HG03558 (cell line): ENCODE data around the gene HOXB8.

ENCODE experiments used
- ATAC-seq: cut with Tn5 transposase; IDR thresholded peaks from one replicate; pipeline ENCODE4 v1.9.1; 2021; ENCODE audit warnings: moderate number of reproducible peaks; ENCODE audit not compliant: unreplicated experiment; ENCODE audit errors: extremely low read depth

HOXB8 gene

DNA sequence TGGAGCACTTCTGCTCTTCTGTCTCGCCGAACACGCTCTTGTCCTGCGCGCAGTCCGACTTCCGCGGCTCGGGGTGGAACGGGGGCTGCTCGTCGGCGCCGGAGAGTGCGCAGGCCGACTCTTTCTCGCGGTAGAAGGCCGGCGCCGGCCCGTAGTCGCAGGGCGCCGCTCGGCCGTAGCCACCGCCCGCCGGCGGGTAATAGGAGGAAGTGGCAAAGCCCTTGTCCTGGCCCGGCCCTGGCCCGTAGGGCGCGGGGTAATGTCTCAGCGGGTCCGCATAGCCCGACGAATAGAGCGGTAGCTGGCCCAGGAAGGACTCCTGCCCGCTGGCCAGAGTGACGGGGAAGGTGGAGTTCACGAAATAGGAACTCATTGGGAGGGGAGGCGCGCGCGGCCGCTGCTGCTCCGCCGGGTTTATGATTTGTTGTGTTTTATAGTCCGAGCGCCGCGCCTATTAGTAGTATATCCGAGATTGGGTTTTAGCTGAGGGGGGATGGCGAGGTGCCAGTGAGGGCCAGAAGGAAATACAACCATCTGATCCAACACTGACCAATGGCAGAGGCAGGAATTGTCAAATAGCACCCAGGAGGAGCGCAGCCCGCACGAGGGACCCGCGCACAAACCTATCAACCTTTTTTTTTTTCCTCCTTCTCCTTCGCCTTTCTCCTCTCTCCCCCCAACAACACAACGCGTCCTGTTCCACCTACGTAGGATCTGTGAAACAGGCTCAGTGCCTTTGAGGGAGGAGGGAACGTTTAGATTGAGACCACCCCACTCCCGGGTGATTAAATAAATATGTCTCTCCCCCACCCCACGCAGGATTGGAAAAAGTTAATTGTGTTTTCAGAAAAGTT, 17.1 kb downstream of the HOXB8 start:
- ATAC-seq: no peak

DNA sequence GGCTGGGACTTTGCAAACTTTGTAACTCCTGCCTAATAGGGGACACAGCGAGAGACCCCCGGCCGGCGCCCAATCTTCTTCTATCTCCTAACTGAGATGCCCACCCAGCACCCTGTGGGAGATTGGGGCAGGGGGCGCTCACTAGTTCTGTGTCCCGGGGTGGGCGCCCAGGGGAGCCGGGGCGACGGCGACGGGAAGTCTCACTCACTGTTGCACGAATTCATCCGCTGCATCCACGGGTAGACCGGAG, 17.6 kb downstream of the HOXB8 start:
- ATAC-seq: no peak

DNA sequence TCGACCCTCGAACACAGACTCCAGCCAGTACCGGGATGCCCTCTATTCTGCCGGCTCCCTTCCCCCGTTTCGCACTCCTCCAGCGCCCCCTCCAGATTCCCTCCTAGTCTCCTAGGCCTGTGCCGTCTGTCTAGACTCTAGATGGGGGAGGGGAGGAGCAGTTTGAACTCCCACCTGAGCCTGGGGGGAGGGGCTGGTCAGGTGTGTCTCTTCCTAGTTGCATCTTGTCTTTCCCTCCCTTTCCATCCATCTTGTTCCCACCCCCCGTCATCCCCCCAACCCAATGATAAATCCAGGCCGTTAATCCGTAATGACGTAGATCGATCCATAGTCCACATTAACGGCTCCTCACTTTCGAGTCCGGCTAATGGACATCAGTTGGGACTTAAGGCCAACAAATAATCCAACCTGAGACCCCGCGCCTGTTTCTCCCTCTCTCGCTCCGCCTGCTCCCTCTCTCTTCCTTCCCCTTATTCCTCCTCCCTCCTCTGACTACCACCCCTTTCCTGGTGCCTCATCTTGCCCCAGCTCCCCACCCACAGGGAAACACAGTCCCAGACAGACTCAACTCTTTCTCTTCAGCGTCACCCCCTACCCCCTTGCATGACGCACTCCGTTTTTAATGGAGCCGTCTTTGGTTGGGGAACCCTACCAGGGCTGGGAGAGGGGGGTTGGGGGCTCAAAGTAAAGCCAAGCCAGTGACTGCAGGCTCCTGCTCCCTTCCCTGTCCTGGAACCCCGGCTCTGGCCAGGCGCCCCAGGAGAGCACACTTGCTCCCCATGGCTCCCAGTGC, 18.2 kb downstream of the HOXB8 start:
- ATAC-seq: no peak

DNA sequence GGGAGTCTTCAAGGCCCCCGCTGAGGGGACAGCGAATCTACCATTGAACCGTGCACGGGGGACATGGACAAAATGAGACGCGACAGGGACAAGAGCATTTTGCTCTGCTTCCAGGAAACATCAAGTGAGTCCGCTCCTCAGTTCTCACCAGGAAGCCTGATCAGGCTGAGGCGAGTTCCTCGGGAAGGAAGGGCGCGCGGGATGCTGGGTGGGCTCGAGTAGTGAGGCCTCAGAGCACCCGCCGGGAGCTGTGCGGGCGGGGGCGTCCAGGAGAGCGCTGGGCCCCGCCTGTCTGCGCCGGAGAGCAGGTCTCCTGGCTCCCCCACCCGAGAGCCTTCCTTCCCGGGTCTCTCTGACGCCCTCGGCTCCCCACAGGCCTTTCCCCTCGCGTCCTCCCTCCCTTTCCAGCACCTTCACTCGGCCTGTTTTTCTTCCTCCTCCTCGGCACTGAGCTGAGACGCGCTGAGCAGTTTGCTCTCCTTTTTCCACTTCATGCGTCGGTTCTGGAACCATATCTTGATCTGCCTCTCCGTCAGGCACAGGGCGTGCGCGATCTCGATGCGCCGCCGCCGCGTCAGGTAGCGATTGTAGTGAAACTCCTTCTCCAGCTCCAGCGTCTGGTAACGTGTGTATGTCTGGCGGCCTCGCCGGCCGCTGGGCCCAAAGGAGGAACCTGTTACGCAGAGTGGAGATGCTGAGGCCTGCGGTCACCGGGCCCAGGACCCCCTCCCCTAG, 18.9 kb downstream of the HOXB8 start:
- no peak for ATAC-seq

DNA sequence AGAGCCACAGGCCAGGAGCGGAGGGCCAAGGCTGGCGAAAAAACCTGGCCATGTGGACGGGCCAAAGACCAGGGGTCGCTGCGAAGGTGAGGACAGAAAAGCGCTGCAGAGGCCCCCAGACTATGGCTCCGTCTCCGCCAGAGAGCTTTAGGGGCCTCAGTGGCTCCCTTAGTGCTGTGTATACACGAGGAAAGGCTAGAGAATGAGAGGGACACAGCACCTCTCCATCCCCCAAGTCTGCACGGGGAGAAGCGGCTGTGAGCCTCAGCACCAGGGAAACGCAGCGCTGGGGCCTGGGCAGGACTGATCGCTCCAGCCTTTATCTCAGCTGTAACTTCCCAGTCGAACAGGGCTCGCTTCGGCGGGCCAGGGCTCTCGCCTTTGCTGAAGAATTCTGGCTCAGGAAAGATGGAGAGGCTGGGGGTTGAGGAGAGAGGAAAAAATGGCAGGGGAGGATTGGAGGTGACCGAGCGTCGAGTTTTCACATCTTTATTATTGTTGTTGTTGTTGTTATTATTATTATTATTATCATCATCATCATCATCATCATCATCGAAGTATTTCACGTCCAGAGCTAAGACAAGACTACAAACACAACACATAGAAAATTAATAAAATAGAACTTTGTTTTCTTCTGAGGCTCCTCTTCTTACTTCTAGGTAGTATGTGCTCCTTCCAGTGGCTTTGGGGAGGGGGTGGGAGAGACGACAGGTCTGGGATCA, 19.7 kb downstream of the HOXB8 start:
- ATAC-seq: no peak

DNA sequence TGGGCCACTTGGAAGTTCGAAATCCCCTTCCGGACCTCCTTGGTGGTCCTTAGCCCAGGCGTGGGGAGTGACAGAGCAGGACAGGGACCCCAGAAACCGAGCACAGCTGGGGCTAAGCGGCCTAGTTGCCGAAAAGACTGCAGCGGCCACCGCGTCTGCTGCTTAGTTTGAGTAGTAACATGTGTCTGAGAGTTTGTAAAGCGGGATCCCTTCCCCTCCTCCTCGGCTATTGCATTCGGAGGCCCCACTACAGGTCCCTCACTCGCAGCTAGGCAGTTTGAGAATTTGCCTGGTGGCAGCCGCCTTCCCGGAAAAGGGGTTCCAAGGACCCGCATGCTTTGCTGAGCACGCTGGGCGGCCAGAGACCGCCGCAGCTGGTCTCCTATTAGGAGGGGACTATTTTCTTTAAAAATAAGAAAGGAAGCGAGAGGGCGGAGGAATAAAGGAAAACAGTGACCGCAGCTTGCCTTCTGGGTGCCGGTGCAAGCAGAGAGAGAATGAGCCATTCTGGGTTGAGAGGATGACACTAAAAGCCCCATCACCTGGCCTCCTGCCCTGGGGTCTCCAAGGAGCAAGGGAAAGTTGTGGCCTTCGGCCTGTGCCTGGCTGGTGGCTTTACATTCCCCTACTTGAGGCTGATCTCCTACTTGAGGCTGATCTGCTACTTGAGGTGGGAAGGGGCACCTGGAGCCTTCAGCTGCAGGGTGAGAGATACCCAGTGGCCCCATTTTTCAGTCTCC, 20.4 kb downstream of the HOXB8 start:
- ATAC-seq: no peak

DNA sequence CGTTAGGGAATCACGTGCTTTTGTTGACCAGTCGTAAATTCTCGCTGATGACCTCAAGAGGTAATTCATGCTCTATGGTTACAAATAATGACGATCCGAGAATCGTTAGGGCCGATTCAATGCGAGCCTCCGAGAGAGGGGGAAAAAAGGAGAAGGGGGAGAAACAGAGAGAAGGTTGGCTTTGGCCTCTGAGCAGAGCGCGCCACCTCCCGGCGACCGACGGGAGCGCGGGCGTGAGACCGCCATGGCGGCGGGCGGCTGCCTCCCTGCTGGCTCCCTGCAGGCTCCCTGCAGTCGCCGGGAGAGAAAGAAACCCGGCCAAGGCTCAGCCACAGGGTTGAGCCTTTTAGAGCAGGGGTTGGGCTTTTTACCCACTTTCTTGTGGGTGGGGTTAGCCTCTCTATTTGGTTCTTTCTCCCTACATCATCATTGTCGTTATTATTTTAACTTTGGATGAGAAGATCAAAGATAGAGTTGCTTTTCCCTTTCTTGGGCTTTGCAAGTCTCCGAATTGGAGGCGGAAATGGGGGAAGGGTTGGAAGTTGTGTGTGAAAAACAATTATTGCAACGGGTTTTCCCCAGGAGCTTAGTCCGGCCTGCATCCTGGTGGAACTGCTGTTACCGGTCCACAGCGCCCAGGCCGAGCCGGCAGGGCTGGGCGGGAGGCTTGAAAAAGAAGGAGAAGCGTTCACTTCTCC, 21.1 kb downstream of the HOXB8 start:
- no peak for ATAC-seq

DNA sequence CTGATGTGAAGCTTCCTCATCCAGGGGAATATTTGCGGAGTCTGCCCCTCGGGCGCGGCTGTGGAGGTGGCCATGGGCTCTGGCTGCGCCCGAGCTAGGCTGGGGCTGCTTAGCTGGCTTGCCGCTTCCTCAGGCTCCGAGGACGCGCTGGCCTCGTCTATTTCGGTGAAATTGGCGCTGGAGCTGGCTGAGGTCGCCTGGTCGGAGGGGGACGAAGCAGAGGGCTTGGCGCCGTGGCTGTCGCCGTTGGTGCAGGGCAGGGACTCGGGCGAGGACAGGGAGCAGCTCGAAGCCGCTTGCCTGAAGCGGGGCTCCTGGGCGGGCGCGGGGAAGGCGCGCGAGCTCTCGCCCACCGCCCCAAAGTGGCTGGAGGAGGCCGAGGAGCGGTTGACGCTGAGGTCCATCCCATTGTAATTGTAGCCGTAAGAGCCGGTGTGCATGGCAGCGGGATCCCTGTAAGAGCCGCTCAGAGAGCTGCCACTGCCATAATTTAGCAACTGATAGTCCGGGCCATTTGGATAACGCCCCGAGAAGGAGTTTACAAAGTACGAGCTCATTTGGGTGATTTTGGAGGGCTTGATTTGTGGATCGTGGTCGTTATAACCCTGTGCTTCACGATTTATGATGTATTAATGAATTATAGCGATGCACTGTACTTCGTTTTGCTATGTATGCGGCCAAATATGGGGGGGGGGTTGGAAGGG, 21.8 kb downstream of the HOXB8 start, which contains the start of gene HOXB5:
Gene HOXB5 (minus strand): TSS at position 654 of the 704 bp plus-strand sequence. CDS start 97 bp downstream, at position 557.
- no peak for ATAC-seq

DNA sequence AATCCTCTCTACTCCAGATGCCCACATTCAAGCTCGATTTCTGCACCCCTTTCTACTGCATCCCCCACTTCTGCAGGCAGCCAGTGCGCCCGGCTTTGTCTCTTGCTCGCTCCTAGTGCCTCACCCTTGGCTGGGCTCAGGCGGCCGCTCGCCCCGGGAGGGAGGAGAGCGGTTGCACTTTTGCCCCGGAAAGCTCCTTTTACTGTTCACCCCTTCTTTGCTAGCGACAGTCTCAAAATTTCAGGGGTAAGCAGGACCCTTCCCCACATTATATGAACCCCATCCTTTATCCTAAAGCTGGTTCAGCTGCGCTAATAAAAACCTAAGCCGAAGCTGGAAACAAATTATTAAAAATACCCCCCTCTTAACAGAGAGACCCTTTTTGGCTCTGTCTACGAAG, 22.5 kb downstream of the HOXB8 start:
- ATAC-seq: no peak

DNA sequence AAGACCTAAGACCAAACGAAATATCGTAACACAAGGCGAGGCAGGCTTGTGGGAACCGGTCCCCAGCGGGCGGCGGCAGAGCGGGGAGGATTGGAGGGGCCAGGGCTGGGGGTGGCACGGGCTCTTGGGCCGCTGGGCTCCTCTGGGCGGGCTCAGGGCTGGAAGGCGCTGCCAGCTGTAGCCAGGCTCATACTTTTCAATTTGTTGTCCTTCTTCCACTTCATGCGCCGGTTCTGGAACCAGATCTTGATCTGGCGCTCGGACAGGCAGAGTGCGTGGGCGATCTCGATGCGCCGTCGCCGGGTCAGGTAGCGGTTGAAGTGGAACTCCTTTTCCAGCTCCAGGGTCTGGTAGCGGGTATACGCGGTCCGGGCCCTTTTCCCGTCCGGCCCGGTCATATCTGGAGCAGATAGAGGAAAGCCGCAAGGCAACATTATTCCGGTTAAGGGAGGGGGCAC, 23.0 kb downstream of the HOXB8 start:
- no peak for ATAC-seq

DNA sequence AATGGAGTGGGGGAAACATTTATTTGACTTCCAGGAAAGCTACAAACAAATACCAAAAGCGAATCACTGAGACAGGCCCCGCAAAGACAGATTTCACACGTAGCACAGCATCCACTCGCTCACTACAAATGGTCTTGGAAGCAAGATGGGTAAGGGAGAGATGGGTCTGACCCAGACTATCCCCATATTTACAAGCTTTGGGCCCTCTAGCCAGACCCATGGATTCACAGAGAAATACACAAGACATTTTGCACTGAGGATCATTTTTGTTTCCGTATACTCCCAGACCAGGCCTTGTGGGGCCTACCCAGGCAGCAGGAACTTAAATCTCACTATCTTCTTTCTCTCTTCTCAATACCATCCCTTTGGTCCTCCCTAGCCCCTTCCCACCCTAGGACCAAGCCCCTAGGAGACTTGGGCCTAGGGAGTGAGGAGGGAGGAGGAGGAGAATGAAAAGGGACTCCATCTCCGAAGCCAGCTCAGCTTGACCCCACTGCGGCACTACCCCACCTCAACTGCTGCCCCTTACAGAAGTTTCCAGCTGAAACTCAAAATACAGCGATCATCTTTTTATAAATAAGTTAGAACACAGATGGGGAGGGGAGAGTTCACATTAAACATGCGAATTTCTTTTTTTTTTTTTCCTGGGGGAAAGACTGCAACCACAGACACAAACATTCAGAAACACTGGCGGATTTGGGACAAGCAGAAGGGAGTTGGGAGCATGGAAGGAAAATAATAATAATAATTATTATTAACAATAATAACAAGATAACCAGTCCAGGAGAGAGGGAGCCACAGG, 23.6 kb downstream of the HOXB8 start:
- ATAC-seq: no peak

DNA sequence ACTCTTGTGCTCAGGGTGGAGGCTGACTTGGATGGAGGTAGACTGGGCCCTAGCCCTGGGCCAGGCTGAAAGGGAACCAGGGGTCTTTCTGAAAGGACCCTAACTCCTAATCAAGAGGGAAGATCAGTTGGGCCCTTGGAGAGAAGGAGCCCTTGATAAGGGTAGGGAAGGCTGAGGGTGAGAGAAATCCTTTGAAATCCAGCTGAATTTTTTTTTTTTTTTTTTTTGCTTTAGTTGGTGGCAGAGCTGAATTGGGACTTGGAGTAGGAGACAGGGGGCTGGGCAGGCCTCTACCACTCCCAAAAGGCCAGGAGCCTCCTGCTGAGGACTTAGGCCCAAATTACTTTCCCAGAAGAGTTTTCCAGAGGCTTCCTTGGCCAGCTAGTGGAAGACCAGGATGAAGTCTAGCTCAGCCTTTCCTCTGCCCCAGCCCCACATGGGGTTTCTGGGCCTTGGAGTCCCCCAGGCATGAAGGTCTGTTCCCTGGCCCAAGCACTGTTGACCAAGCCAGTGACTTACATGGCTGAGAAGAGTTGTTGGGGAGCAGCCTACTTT, 24.4 kb downstream of the HOXB8 start:
- no peak for ATAC-seq

DNA sequence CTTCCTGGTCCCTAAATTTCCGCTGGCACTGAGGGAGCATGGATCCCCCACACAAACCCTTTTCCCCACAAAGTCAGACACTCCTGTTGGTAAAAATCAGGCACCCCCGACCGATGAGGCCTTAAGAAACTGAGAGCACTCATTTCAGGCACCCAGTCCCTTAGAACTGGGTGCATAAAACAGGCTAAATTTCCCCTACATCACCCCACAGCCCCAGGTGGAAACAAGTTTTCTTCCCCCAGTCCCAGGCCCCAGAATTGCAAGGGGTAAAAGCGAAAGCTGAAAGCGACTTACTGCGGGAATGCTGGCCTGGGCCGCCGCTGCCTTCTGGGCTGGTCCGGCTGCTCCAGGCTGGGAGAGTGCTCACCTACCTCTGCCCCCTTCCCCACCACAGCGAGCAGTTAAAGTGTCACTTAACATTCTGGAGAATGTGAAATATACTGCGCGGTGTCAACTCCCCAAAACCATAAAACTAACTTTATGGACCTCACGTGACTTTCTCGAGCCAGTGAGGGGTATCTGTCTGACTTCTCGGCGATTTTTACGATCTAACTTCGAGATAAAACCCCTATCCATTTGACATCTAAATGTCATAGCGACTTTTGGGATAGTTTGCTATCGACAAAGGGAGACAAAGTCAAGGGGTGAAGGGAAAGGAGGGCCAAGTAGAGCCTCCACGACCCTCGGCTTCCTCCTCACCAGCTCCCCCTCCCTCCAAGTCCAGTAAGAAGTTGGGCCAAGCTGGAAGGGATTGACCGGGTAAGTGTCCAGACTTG, 25.1 kb downstream of the HOXB8 start, which contains the start of gene HOXB3:
Gene HOXB3 (minus strand): TSS at position 411 of the 776 bp plus-strand sequence. CDS start 37,767 bp downstream, outside the sequence.
- no peak for ATAC-seq

DNA sequence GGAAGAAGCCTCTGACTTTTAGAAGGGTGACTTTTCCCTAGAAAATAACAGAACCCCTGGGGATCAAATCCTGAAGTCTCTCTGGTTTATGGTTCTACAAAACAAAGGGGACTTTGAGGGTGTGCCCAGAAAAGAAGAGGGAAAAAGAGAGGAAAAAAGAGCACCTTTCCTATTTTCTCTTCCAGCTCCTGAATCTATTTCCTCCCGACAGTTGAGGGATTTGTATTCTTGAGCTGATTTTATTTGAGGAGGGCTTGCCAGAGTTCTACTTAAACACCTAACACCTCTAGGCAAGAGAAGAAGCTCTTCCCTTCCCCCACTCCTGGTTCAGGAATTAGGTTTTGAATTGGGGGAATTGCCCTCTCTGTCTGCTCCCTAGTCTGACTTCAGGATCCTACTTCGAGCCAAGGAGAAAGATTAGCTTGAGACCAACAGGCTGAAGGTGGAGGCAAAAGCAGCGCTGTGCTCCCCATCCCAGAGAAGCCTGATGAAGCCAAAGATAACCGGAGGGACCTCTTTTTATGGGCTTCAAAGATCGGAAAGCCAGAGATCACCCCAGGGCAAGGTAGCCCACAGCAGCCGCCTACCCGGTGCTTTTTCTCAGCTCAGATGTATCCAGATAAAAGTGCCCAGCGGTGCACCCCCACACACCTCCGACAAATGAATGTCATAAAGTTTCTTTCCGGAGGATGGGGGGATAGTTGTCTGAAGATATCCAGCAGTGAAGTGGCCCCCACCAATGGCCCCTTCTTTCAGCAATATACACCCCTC, 25.8 kb downstream of the HOXB8 start:
- ATAC-seq: no peak

DNA sequence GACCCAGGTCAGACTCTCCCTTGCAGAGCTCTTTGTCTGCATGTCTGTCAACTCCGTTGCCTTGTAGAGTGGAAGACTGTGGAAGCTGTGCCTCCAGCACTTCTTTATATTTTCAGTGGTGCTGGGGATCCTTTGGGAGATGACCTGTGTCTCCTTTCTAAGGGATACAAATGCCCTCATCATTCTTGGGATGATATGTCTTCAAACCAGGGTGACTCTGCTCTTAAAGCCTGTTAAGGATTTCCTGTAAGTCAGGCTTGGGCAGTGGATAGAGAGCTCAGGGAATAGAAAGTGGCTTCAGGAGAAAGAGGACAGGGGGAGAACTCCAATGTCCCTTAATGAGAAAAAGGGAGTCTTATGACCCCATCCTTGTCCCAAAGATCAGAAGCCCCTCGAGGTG, 26.6 kb downstream of the HOXB8 start:
- no peak for ATAC-seq

DNA sequence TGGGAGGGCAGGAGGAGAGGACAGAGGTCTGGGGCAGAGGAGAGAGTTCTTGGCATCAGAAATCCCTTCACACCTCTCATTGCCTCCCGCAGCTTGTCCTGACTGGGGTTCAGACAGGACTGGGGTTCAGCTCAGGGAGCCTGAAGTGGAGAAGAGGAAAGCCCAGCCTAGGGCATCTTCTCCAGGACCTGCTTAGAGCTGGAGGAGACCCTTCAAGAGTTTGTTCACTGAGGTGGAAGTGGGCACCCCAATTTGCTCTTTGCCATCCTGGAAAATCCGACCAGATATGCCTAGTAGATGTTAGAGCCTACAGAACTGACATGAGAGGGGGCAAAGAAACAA, 27.0 kb downstream of the HOXB8 start:
- ATAC-seq: no peak
